GM12875 (cell line): ENCODE measurements around the gene WNK4.

Experiments used
- H3K4me3 ChIP-seq: one replicate; pipeline ENCODE4 v1.5.1; 2011; ENCODE audit warnings: low read depth, low read length, control low read depth
- TF ChIP-seq, protein P1 (sequence below): IDR thresholded peaks from 2 replicates; pipeline ENCODE4 v1.5.1; 2011; ENCODE audit warnings: low read depth, mild to moderate bottlenecking, control low read depth, inconsistent platforms, low read length, moderate library complexity, borderline replicate concordance; ENCODE audit not compliant: insufficient read depth

Gene WNK4

DNA sequence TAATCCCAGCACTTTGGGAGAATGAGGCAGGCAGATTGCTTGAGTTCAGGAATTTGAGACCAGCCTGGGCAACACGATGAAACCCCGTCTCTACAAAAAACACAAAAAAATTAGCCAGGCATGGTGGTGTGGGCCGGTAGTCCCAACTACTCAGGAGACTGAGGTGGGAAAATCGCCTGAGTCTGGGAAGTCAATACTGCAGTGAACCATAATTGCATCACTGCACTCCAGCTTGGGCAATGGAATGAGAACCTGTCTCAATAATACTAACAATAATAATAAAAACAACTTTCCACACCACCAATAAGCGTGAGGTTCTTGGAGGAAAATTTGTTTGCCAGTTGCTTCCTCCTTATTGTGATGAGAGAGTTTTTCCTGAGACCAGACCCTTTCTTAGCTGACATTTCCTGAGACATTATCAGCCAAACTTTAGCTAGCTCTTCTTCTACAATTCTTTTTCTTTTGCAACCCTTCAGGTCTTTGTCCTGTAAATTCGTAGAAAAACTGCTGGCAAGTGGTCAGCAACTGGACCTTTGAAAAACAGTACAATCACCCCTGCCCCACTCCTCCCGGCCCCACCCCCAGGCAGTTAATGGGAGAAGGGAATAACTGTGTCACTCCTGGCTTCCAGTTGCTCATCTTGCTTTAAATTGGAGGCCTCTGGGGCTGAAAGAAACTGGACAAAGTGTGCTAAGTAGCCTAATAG is 32.1 kb upstream of the WNK4 start:
- no peak overlapping the region for H3K4me3 ChIP-seq
- TF ChIP-seq, protein P1, sequence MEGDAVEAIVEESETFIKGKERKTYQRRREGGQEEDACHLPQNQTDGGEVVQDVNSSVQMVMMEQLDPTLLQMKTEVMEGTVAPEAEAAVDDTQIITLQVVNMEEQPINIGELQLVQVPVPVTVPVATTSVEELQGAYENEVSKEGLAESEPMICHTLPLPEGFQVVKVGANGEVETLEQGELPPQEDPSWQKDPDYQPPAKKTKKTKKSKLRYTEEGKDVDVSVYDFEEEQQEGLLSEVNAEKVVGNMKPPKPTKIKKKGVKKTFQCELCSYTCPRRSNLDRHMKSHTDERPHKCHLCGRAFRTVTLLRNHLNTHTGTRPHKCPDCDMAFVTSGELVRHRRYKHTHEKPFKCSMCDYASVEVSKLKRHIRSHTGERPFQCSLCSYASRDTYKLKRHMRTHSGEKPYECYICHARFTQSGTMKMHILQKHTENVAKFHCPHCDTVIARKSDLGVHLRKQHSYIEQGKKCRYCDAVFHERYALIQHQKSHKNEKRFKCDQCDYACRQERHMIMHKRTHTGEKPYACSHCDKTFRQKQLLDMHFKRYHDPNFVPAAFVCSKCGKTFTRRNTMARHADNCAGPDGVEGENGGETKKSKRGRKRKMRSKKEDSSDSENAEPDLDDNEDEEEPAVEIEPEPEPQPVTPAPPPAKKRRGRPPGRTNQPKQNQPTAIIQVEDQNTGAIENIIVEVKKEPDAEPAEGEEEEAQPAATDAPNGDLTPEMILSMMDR = no peak

DNA sequence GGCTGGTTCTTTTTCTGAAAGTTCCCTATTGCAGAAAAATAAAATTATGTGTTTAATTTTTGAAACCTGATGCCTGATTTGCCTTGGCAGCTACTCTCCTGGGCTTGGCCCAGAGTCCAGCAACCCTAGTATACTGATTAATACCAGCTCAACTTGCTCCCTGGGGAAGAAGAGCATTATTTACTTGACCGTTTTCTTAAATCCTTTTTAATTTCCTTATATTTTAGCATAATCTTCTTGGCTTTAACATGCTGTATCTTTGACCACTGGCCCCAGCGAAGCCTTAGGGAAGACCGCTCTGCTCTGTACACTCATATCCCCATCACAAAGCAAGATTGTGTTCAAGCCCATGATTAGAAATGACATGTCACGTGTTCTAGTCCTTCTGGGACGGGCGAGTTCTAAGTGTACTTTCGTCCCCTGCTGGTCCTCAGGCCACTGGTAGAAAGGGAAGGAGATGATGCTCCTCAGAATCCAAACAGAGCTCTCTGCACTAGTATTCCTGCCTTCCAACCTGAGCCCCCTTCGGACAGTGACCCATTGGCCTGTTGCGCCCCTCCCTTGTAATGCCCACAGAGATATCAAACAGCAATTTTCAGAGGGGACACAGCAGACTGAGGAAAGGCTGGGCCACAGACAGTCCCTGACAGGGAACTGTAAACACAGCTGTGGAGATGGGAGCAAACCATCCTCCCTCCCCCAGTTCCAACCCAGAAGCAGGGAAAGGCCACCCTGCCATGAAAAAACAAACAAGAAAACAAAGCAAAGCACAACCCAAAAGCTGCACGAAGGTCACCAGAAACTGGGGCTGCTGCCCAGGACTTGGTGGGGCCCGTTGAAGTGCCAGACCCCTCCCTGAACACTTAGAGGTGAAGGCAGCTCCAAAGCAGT is 31.3 kb upstream of the WNK4 start:
- no peak overlapping the region for H3K4me3 ChIP-seq
- TF ChIP-seq, protein P1 = no peak

DNA sequence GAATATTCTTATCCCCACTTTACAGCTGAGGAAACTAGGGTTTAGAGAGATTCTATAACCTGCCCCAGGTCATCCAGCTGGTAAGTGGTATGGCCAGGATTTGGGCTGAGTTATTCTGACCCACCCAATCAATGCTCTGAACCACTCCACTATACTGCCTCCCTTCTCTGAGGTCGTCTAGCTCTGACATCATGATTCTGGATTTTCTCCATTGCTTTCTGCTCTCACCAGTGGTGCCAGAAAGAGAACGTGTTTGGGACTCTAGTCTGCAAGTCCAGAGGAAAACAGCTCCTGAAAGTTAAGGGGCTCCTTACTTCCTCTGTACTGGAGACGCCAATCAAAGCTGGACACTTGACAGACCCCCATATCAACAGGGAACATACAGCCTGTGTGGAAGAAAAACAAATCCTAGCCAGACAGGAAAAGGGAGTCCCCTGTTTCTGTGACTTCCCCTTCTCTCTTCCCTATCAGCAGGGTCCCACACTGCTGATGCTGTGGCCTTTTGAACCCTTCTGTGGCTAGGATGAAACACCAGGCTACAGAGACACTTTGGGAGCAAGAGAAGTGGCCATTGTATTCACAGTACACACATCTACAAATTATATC is 29.6 kb upstream of the WNK4 start:
- H3K4me3 ChIP-seq = no peak overlapping the region
- TF ChIP-seq, protein P1 = no peak

DNA sequence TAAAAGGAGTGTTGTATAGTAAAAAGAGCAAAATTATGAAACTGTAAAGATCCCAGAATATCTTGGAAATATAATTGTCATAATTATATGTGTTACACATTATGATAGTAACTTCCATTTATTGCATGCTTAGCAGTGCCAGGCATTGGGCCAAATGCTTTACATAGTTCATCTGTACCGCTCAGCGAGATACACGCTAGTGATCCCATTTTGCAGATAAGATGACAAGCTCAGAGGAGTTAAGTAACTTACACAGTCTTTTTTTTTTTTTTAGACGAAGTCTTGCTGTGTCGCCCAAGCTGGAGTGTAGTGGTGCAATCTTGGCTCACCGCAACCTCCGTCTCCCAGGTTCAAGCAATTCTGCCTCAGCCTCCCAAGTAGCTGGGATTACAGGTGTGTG is 28.8 kb upstream of the WNK4 start:
- no peak overlapping the region for H3K4me3 ChIP-seq
- TF ChIP-seq, protein P1 = no peak

DNA sequence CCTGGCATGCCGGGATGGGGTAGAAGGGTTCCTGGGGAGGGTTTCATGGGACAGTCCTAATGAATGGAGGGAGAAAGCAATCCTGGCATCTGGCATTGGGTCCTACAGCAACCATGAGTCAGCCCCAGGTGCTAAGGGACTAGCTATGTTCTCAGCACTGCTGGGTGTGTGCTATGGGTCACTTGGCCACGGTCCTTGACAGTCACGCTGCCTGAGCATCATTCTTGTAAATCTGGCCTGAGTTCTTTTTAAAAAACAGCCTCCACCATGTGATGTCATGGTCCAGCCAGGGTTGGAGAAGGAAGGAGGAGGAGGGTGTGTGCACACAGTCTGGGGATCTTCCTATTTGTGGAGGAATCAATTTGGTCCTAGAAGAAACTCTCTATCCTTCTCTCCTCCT is 25.6 kb upstream of the WNK4 start:
- H3K4me3 ChIP-seq = no peak overlapping the region
- TF ChIP-seq, protein P1 = no peak

DNA sequence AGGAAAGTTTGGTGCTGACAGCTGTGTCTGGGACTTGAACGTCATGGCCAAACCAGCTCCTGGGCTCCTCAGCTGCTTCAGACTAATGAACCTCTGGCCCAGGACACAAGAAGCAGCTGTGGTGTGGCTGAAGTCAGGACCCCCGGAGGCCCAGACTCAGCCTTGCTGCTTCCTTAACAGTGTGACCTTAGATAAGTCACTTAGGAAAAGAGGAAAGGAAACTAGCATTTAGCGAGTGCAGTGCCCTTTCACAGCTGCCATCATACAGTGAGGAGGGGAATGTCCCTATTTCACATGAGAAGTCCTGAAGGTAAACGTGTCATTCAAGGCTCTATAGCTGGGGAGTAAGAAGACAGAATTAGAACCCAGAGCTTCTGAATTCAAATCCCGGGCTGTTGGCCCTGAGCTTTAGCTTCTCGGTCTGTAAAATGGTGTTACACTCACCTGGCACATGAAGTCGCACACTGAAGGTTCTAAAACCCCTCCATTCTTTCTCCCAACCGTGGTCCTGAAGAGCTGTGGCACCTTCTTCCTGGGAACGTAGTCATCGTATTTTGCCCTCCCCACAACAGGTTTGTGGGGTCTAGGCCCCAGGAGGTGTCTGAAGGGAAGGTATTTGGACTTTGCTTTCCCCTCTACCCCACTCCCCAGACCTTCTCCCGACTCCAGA is 20.3 kb upstream of the WNK4 start:
- TF ChIP-seq, protein P1 = no peak
- H3K4me3 ChIP-seq = no peak overlapping the region
